HCT116 (cell line): Measurements from ENCODE around the gene DPP6.
"Not testable (repeated sequence)": the region's sequence is repeated elsewhere in the genome, so short reads cannot be mapped to it uniquely, and the experiment has no call there.

Source experiments
- EZH2 ChIP-seq: fragments of 200-600 bp; sonication (generic); IDR thresholded peaks from 2 replicates; pipeline ENCODE4 v1.6.1; 2017; ENCODE audit warnings: antibody characterized with exemption, mixed run types
- EZH2phosphoT487 ChIP-seq: fragments of 200-600 bp; IDR thresholded peaks from 2 replicates; pipeline ENCODE4 v1.6.1; 2018; ENCODE audit warnings: antibody characterized with exemption, borderline replicate concordance
- JUND ChIP-seq: IDR thresholded peaks from 2 replicates; pipeline ENCODE4 v1.6.1; 2012
- POLR2A ChIP-seq: IDR thresholded peaks from 2 replicates; pipeline ENCODE4 v1.7.0; 2011; ENCODE audit warnings: borderline replicate concordance; ENCODE audit not compliant: insufficient read depth, insufficient read length; ENCODE audit errors: extremely low read depth
- POLR2AphosphoS5 ChIP-seq: IDR thresholded peaks from 2 replicates; pipeline ENCODE4 v1.6.1; 2011; ENCODE audit warnings: mild to moderate bottlenecking, low read depth, low read length, moderate library complexity
- TCF7L2 ChIP-seq: IDR thresholded peaks from 2 replicates; pipeline ENCODE4 v1.7.0; 2011; ENCODE audit warnings: borderline replicate concordance, inconsistent platforms; ENCODE audit not compliant: insufficient read depth, insufficient read length; ENCODE audit errors: extremely low read depth
- ZNF274 ChIP-seq: fragments of 200-500 bp; sonication (Bioruptor generic); IDR thresholded peaks from 2 replicates; pipeline ENCODE4 v1.6.1; 2014; ENCODE audit warnings: mild to moderate bottlenecking, low read depth, low read length, inconsistent platforms
- TF ChIP-seq, protein P1 (sequence below), 3 experiments: fragments of 200-600 bp in 1 of 3; sonication (generic) in 1 of 3; IDR thresholded peaks in 2 of 3; conservative IDR thresholded peaks in 1 of 3; 2 replicates each; pipeline ENCODE4 v1.5.1; 2012 to 2017; ENCODE audit warnings: low read depth in 2 of 3, low read length in 2 of 3, antibody characterized with exemption in 1 of 3, borderline replicate concordance in 1 of 3, control low read depth in 1 of 3, mild to moderate bottlenecking in 1 of 3, mixed read lengths in 1 of 3, mixed run types in 1 of 3, moderate library complexity in 1 of 3; ENCODE audit not compliant: insufficient read depth in 1 of 3
- TF ChIP-seq, protein P2 (sequence below): IDR thresholded peaks from 2 replicates; pipeline ENCODE4 v1.6.1; 2012; ENCODE audit warnings: low read depth

DNA sequence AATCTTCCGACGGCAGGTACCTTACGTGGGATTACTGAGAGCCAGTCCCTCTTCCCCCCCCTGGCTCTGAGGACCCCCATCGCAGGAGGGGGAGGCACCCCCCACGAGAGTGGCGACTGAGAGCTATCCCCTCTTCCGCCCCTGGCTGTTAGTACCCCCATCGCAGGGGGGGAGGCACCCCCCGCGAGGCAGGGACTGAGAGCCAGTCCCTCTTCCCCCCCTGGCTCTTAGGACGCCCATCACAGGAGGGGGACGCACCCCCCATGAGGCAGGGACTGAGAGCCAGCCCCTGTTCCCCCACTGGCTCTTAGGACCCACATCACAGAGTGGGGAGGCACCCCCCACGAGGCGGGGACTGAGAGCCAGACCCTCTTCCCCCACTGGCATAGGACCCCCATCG is 8.4 kb downstream of the DPP6 start:
- not testable (repeated sequence) for TF ChIP-seq EZH2, JUND, POLR2A, POLR2AphosphoS5, ZNF274, TCF7L2, EZH2phosphoT487
- TF ChIP-seq, protein P1, sequence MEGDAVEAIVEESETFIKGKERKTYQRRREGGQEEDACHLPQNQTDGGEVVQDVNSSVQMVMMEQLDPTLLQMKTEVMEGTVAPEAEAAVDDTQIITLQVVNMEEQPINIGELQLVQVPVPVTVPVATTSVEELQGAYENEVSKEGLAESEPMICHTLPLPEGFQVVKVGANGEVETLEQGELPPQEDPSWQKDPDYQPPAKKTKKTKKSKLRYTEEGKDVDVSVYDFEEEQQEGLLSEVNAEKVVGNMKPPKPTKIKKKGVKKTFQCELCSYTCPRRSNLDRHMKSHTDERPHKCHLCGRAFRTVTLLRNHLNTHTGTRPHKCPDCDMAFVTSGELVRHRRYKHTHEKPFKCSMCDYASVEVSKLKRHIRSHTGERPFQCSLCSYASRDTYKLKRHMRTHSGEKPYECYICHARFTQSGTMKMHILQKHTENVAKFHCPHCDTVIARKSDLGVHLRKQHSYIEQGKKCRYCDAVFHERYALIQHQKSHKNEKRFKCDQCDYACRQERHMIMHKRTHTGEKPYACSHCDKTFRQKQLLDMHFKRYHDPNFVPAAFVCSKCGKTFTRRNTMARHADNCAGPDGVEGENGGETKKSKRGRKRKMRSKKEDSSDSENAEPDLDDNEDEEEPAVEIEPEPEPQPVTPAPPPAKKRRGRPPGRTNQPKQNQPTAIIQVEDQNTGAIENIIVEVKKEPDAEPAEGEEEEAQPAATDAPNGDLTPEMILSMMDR (IDR thresholded peaks at IDR 0.05 in 2 of 3, conservative IDR thresholded peaks at IDR 0.05 in 1 of 3; ENCODE audit: borderline replicate concordance in 1 of 3, insufficient read depth in 1 of 3, low read depth in 2 of 3, low read length in 2 of 3): not testable (repeated sequence)
- TF ChIP-seq, protein P2, sequence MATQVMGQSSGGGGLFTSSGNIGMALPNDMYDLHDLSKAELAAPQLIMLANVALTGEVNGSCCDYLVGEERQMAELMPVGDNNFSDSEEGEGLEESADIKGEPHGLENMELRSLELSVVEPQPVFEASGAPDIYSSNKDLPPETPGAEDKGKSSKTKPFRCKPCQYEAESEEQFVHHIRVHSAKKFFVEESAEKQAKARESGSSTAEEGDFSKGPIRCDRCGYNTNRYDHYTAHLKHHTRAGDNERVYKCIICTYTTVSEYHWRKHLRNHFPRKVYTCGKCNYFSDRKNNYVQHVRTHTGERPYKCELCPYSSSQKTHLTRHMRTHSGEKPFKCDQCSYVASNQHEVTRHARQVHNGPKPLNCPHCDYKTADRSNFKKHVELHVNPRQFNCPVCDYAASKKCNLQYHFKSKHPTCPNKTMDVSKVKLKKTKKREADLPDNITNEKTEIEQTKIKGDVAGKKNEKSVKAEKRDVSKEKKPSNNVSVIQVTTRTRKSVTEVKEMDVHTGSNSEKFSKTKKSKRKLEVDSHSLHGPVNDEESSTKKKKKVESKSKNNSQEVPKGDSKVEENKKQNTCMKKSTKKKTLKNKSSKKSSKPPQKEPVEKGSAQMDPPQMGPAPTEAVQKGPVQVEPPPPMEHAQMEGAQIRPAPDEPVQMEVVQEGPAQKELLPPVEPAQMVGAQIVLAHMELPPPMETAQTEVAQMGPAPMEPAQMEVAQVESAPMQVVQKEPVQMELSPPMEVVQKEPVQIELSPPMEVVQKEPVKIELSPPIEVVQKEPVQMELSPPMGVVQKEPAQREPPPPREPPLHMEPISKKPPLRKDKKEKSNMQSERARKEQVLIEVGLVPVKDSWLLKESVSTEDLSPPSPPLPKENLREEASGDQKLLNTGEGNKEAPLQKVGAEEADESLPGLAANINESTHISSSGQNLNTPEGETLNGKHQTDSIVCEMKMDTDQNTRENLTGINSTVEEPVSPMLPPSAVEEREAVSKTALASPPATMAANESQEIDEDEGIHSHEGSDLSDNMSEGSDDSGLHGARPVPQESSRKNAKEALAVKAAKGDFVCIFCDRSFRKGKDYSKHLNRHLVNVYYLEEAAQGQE: not testable (repeated sequence)
